ENCODE data around the gene TYK2.

GRCh38 chr19:10395917-10396316 is 15.5 kb upstream of the TYK2 start:
- TF ChIP-seq TAF1 (conservative IDR thresholded peaks at IDR 0.05) (no peak), SP1 (IDR thresholded peaks at IDR 0.05) (no peak), REST (IDR thresholded peaks at IDR 0.05) (no peak), FOXA2 (IDR thresholded peaks at IDR 0.05) (no peak), RAD21 (IDR thresholded peaks at IDR 0.05) (no peak), FOXA1 (IDR thresholded peaks at IDR 0.05) (no peak), JUND (IDR thresholded peaks at IDR 0.05) (no peak), ZBTB33 (IDR thresholded peaks at IDR 0.05) (no peak)
- TF ChIP-seq, protein P1, sequence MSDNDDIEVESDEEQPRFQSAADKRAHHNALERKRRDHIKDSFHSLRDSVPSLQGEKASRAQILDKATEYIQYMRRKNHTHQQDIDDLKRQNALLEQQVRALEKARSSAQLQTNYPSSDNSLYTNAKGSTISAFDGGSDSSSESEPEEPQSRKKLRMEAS (IDR thresholded peaks at IDR 0.05): no peak
- TF ChIP-seq, protein P2, sequence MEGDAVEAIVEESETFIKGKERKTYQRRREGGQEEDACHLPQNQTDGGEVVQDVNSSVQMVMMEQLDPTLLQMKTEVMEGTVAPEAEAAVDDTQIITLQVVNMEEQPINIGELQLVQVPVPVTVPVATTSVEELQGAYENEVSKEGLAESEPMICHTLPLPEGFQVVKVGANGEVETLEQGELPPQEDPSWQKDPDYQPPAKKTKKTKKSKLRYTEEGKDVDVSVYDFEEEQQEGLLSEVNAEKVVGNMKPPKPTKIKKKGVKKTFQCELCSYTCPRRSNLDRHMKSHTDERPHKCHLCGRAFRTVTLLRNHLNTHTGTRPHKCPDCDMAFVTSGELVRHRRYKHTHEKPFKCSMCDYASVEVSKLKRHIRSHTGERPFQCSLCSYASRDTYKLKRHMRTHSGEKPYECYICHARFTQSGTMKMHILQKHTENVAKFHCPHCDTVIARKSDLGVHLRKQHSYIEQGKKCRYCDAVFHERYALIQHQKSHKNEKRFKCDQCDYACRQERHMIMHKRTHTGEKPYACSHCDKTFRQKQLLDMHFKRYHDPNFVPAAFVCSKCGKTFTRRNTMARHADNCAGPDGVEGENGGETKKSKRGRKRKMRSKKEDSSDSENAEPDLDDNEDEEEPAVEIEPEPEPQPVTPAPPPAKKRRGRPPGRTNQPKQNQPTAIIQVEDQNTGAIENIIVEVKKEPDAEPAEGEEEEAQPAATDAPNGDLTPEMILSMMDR (IDR thresholded peaks at IDR 0.05; ENCODE audit: low read depth, low read length, missing input control): no peak

Data from liver (tissue), 3 donors.